Small intestine (tissue), 7 donors: ENCODE measurements around the gene ASNSD1. TPM values are rescaled to one million over a fixed set of nuclear protein-coding genes. Genes with fewer than 3 reads are reported as not detected.

Experiments
- DNase-seq, 2 donors: peaks; one replicate each; pipeline versions ENCODE4 v3.0.0 to v3.0.0-alpha.2; 2013
- FAIRE-seq: peaks from 2 replicates; lab custom pipeline; 2012; peaks lifted over from hg19 to GRCh38; lab: Jason Lieb, UNC
- H3K27ac ChIP-seq, 3 donors: one replicate each; pipeline ENCODE4 v1.5.1; 2013; ENCODE audit warnings: low read length in 2 of 3, mild to moderate bottlenecking in 2 of 3, control low read depth in 1 of 3, inconsistent platforms in 1 of 3, low read depth in 1 of 3, moderate library complexity in 1 of 3
- H3K27me3 ChIP-seq, 3 donors: one replicate each; pipeline ENCODE4 v1.6.1; 2013; ENCODE audit warnings: low read length in 3 of 3, inconsistent platforms in 1 of 3; ENCODE audit not compliant: control insufficient read depth in 3 of 3, insufficient read depth in 3 of 3
- H3K36me3 ChIP-seq, 3 donors: one replicate each; pipeline ENCODE4 v1.6.1; 2013; ENCODE audit warnings: low read length in 3 of 3, inconsistent platforms in 1 of 3, low read depth in 1 of 3, mild to moderate bottlenecking in 1 of 3, moderate library complexity in 1 of 3; ENCODE audit not compliant: control insufficient read depth in 3 of 3, insufficient read depth in 2 of 3
- H3K4me1 ChIP-seq, 3 donors: one replicate each; pipeline ENCODE4 v1.6.1; 2013; ENCODE audit warnings: low read length in 2 of 3, inconsistent platforms in 1 of 3, low read depth in 1 of 3, mild to moderate bottlenecking in 1 of 3, moderate library complexity in 1 of 3; ENCODE audit not compliant: control insufficient read depth in 3 of 3, insufficient read depth in 2 of 3
- H3K4me3 ChIP-seq, 3 donors: one replicate each; pipeline ENCODE4 v1.5.1; 2013; ENCODE audit warnings: low read length in 3 of 3, control low read depth in 1 of 3, inconsistent platforms in 1 of 3, low read depth in 1 of 3, mild to moderate bottlenecking in 1 of 3, moderate library complexity in 1 of 3
- H3K9me3 ChIP-seq, 2 donors: one replicate each; pipeline ENCODE4 v1.6.1; 2013; ENCODE audit warnings: low read depth in 1 of 2, low read length in 1 of 2; ENCODE audit not compliant: control insufficient read depth in 2 of 2, insufficient read depth in 1 of 2
- WGBS, 3 donors: extraction: QIAGEN DNeasy Blood & Tissue Kit; methylation state at CpG; one replicate each; pipeline ENCODE4 v1.1.7; 2013; 5-methylcytosine and 5-hydroxymethylcytosine counted together
- polyA plus RNA-seq, 4 donors: library from polyadenylated mRNA; stranded (reverse) in 3 of 4; unstranded in 1 of 4; fragments of 200-250 nt in 3 of 4; fragments of 120-200 nt in 1 of 4; gene quantifications; one replicate each; pipeline versions ENCODE4 v1.2.1 to v1.2.3, GENCODE V29; 2013
- donor health status: healthy with polysubstance abuse.
- donor health status: control.
- donor health status: control.
- donor health status: Bipolar disorder and iron deficiency.
- donor health status: healthy.

Gene ASNSD1
- polyA plus RNA-seq, 4 donors, result 27.5 to 38.2 (median 34.0) TPM

GRCh38 chr2:189669913-189670312 lies 8.7 kb downstream of the ASNSD1 start:
- no peak overlapping the region for H3K4me3 ChIP-seq
- WGBS, 3 donors, result 91 to 94% (median 94%) methylated on average over 5 of the region's 5 CpGs
- no peak for DNase-seq
- no peaks in the 10 kb centered on the region for H3K27me3 ChIP-seq
- no peak for FAIRE-seq
- no peak overlapping the region for H3K27ac ChIP-seq
- H3K9me3 ChIP-seq, result no peaks in the 10 kb centered on the region
- H3K4me1 ChIP-seq, result peaks cover 0 to 4% (median 0%) of the 10 kb centered on the region in 3 donors
- peaks cover 0 to 18% (median 15%) of the 10 kb centered on the region in 3 donors for H3K36me3 ChIP-seq

- 36 to 42% (median 40%) methylated on average over 12 of the region's 12 CpGs for WGBS, 3 donors
- Histone ChIP-seq H3K4me3 (peak overlapping the region in 2 of 3 donors; percentile 57 to 88), H3K36me3 (peaks cover 0 to 12% (median 3%) of the 10 kb centered on the region in 3 donors), H3K27ac (peak overlapping the region; percentile 94 to 95 (median 95)), H3K9me3 (no peaks in the 10 kb centered on the region), H3K4me1 (peaks cover 0 to 10% (median 4%) of the 10 kb centered on the region in 3 donors), H3K27me3 (no peaks in the 10 kb centered on the region)
- FAIRE-seq (no peak), DNase-seq (no peak)
Measured at GRCh38 chr2:189673661-189674373, 12.6 kb downstream of the ASNSD1 start.

- no peaks in the 10 kb centered on the region for H3K27me3 ChIP-seq
Measured at GRCh38 chr2:189674374-189675112, 13.3 kb downstream of the ASNSD1 start, which contains the start of gene ANKAR. TSS of gene ANKAR (plus strand) at chr2:189674670. CDS start at chr2:189676491, 1,821 bp downstream.

GRCh38 chr2:189676471-189676870 lies 15.2 kb downstream of the ASNSD1 start:
- Histone ChIP-seq H3K36me3 (peaks cover 0 to 2% (median 0%) of the 10 kb centered on the region in 3 donors), H3K27ac (no peak overlapping the region), H3K9me3 (no peaks in the 10 kb centered on the region), H3K4me3 (no peak overlapping the region), H3K27me3 (no peaks in the 10 kb centered on the region), H3K4me1 (peaks cover 0 to 10% (median 4%) of the 10 kb centered on the region in 3 donors)
- FAIRE-seq (no peak), DNase-seq (no peak)
- 76 to 94% (median 89%) methylated on average over 4 of the region's 4 CpGs for WGBS, 3 donors

More at GRCh38 chr2:189674374-189675112, 13.3 kb downstream of the ASNSD1 start, which contains the start of gene ANKAR:
- peak within 1 kb of the TSS; percentile 94 to 95 (median 95) for H3K27ac ChIP-seq
- DNase-seq (peak; percentile 84 to 95), FAIRE-seq (no peak)
- no peaks in the 10 kb centered on the region for H3K9me3 ChIP-seq
- peaks cover 0 to 10% (median 4%) of the 10 kb centered on the region in 3 donors for H3K4me1 ChIP-seq
- 0% methylated on average over 54 to 62 of the region's 62 CpGs for WGBS, 3 donors
- peak within 1 kb of the TSS; percentile 55 to 88 (median 57) for H3K4me3 ChIP-seq
- peaks cover 0 to 12% (median 3%) of the 10 kb centered on the region in 3 donors for H3K36me3 ChIP-seq

GRCh38 chr2:189679226-189679625 lies 18.0 kb downstream of the ASNSD1 start:
- DNase-seq (no peak), FAIRE-seq (no peak)
- Histone ChIP-seq H3K36me3 (no peaks in the 10 kb centered on the region), H3K27me3 (no peaks in the 10 kb centered on the region), H3K27ac (no peak overlapping the region), H3K9me3 (no peaks in the 10 kb centered on the region), H3K4me1 (peaks cover 0 to 10% (median 0%) of the 10 kb centered on the region in 3 donors), H3K4me3 (no peak overlapping the region)

- 83 to 94% (median 83%) methylated on average over 1 of the region's 1 CpG for WGBS, 3 donors
Measured at GRCh38 chr2:189681203-189681602, 19.9 kb downstream of the ASNSD1 start.

GRCh38 chr2:189681903-189682302 lies 20.6 kb downstream of the ASNSD1 start:
- Histone ChIP-seq H3K27ac (no peak overlapping the region), H3K27me3 (no peaks in the 10 kb centered on the region), H3K9me3 (no peaks in the 10 kb centered on the region), H3K4me1 (no peaks in the 10 kb centered on the region), H3K36me3 (peaks cover 0 to 3% (median 0%) of the 10 kb centered on the region in 3 donors), H3K4me3 (no peak overlapping the region)
- no peak for FAIRE-seq
- DNase-seq, result no peak

More at GRCh38 chr2:189681203-189681602, 19.9 kb downstream of the ASNSD1 start:
- H3K4me3 ChIP-seq, result no peak overlapping the region
- no peaks in the 10 kb centered on the region for H3K27me3 ChIP-seq
- DNase-seq, result no peak
- H3K36me3 ChIP-seq, result peaks cover 0 to 3% (median 0%) of the 10 kb centered on the region in 3 donors
- no peak for FAIRE-seq
- H3K9me3 ChIP-seq, result no peaks in the 10 kb centered on the region
- no peak overlapping the region for H3K27ac ChIP-seq
- H3K4me1 ChIP-seq, result peaks cover 0 to 5% (median 0%) of the 10 kb centered on the region in 3 donors

- Histone ChIP-seq H3K36me3 (peaks cover 0 to 3% (median 0%) of the 10 kb centered on the region in 3 donors), H3K4me1 (no peaks in the 10 kb centered on the region), H3K27me3 (no peaks in the 10 kb centered on the region), H3K4me3 (no peak overlapping the region), H3K9me3 (no peaks in the 10 kb centered on the region), H3K27ac (no peak overlapping the region)
- WGBS, 3 donors, result 20 to 81% (median 56%) methylated on average over 1 of the region's 1 CpG
- no peak for DNase-seq
- FAIRE-seq, result no peak
Measured at GRCh38 chr2:189683348-189683747, 22.1 kb downstream of the ASNSD1 start.
